ENCODE results near the gene GALNT14. TPM values are rescaled to one million over a fixed set of nuclear protein-coding genes. Genes with fewer than 3 reads are reported as not detected.

Gene GALNT14
- total RNA-seq, 1 experiment from 2014 or later, result not detected

DNA sequence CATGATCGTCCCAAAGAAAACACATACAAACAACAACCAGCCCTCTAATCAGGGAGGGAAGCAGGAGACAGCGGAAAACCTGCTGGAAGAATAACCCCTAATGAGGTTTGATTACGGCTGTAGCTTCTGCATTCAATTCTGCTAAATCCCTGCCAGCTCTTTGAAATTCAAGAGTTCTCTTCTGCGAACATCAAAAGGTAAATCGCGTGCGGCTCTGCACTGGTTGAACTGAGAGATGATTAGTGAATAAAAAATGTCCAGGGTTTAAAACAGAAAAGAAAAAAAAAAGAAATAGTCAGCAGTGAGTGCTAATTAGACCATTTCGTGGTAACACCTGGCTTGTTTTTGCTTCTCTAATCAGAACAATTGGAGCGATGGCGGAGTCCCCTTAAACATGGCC, 178.0 kb downstream of the GALNT14 start:
- Histone ChIP-seq H3K4me1 (no peaks in the 10 kb centered on the region), H3K4me3 (no peak overlapping the region), H3K9me3 (replicated peaks) (no peaks in the 10 kb centered on the region), H3K36me3 (no peaks in the 10 kb centered on the region), H3K27ac (no peak overlapping the region), H3K27me3 (peaks cover 52% of the 10 kb centered on the region; the same call in 1 of the 2 replicates)
- no peak for DNase-seq

- DNase-seq, result no peak
- H3K9me3 ChIP-seq (replicated peaks), result no peaks in the 10 kb centered on the region
- H3K4me1 ChIP-seq, result no peaks in the 10 kb centered on the region
- no peak overlapping the region for H3K27ac ChIP-seq
- no peaks in the 10 kb centered on the region for H3K36me3 ChIP-seq
- H3K4me3 ChIP-seq, result no peak overlapping the region
- peaks cover 49% of the 10 kb centered on the region; the same call in 1 of the 2 replicates for H3K27me3 ChIP-seq
These were observed 178.6 kb downstream of the GALNT14 start for GRCh38 chr2:30959653-30960052.

DNA sequence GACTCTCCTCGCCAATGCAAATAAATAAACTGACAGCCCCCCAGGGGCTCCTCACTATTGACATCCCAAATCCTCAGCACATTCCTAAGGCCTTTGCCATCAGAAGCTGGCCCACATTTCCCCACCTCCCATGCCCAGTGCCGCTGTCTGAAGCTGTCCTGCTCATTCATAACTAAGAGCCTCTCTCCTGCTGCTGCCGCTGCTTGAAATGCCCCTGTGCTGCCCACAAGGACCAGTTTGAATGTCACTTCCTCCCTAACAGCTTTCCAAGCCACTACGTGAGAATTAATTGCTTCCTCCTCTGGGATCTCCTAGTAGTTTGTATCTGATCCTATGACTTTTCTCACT, 179.3 kb downstream of the GALNT14 start:
- Histone ChIP-seq H3K4me1 (no peaks in the 10 kb centered on the region), H3K27ac (no peak overlapping the region), H3K4me3 (no peak overlapping the region), H3K27me3 (peaks cover 45% of the 10 kb centered on the region; the same call in 1 of the 2 replicates), H3K9me3 (replicated peaks) (no peaks in the 10 kb centered on the region), H3K36me3 (no peaks in the 10 kb centered on the region)
- no peak for DNase-seq

DNA sequence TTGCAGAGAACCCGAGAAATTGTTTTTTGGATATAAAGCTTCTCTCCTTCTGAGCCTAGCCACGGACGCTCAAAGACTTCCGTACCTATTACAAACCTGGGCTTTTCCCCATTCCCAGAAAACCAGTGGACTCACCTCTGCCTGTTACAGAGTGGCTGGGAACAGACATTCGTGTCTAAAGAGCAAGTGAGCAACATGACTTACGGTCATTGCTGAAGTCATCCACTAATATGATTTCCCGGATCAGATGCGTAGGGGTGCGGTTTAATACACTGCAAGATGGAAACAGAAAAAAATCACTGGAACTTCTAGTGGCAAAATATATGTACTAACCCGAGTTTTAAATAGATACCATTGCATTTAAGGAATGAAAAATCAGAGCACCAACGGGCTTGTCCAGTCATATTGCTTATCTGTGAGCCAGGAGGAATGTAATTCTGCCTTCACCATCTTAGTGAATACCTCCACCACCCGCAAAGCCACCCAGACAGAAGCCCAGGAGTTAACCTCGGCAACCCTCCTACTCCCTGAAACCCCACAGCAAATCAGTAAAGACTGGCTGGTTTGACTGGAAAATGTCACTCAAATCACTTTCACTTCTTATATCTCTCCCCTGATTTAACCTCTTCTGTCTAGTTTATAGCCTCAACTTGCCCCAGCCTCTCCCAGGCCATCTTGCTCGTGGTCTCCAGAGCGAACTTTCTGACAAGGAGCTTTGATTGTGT, 179.9 kb downstream of the GALNT14 start:
- Histone ChIP-seq H3K4me1 (no peaks in the 10 kb centered on the region), H3K27me3 (peaks cover 41% of the 10 kb centered on the region; the same call in 1 of the 2 replicates), H3K9me3 (replicated peaks) (no peaks in the 10 kb centered on the region), H3K4me3 (no peak overlapping the region), H3K27ac (no peak overlapping the region), H3K36me3 (no peaks in the 10 kb centered on the region)
- no peak for DNase-seq

DNA sequence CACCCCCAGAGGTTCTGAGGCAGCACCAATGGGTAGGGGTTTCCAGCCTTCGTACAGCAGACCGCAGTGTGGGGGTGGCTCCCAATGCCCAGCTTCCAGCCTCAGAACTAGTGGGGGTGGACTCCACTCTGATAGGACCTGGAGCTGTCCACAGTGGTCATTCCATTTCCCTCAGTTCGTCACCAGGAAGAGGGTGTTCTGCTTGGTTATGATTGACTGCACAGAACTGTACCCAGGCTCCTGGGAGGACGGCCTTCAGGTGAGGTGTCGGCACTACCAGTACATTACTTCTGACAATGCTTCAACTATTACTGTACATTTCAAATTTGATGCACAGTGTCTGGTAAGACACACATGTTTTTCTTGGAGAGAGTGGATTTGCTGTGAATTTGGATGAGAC, 180.6 kb downstream of the GALNT14 start:
- H3K36me3 ChIP-seq, result no peaks in the 10 kb centered on the region
- no peak for DNase-seq
- peaks cover 40% of the 10 kb centered on the region; the same call in 1 of the 2 replicates for H3K27me3 ChIP-seq
- H3K27ac ChIP-seq, result no peak overlapping the region
- H3K4me1 ChIP-seq, result no peaks in the 10 kb centered on the region
- no peaks in the 10 kb centered on the region for H3K9me3 ChIP-seq (replicated peaks)
- H3K4me3 ChIP-seq, result no peak overlapping the region

DNA sequence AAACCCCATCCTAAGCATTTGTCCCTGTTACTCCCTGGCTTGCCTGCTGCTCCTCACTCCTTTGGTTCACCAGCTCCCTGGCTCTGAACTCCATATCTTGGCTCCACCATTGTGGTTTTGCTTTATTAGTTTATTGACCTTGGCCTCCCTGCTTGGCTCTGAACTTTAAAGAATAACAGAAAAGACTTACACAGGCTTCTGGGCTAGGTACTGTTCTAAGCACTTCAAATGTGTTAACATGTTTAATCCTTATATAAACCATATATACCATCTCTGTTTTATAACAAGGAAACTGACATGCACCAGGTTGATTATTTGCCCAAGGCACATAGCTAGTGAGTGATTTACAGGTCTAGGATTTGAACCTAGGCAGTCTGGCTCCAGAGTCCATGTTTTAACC, 181.2 kb downstream of the GALNT14 start:
- Histone ChIP-seq H3K36me3 (no peaks in the 10 kb centered on the region), H3K27ac (no peak overlapping the region), H3K27me3 (peaks cover 34% of the 10 kb centered on the region; the same call in 1 of the 2 replicates), H3K4me1 (no peaks in the 10 kb centered on the region), H3K9me3 (replicated peaks) (no peaks in the 10 kb centered on the region), H3K4me3 (no peak overlapping the region)
- DNase-seq, result no peak

GRCh38 chr2:30955516-30956132, 182.6 kb downstream of the GALNT14 start:
- no peak overlapping the region for H3K4me3 ChIP-seq
- peaks cover 23% of the 10 kb centered on the region; the same call in 1 of the 2 replicates for H3K27me3 ChIP-seq
- H3K9me3 ChIP-seq (replicated peaks), result no peaks in the 10 kb centered on the region
- H3K4me1 ChIP-seq, result no peaks in the 10 kb centered on the region
- no peak overlapping the region for H3K27ac ChIP-seq
- DNase-seq, result no peak
- H3K36me3 ChIP-seq, result no peaks in the 10 kb centered on the region

- H3K9me3 ChIP-seq (replicated peaks), result no peaks in the 10 kb centered on the region
- no peak for DNase-seq
- H3K4me3 ChIP-seq, result no peak overlapping the region
- H3K4me1 ChIP-seq, result no peaks in the 10 kb centered on the region
- peaks cover 6% of the 10 kb centered on the region; the same call in 1 of the 2 replicates for H3K27me3 ChIP-seq
- no peak overlapping the region for H3K27ac ChIP-seq
- H3K36me3 ChIP-seq, result no peaks in the 10 kb centered on the region
These were observed 187.9 kb downstream of the GALNT14 start for GRCh38 chr2:30950339-30950738.

- Histone ChIP-seq H3K36me3 (no peaks in the 10 kb centered on the region), H3K9me3 (replicated peaks) (no peaks in the 10 kb centered on the region), H3K4me3 (no peak overlapping the region), H3K27ac (no peak overlapping the region), H3K4me1 (no peaks in the 10 kb centered on the region), H3K27me3 (peaks cover 7% of the 10 kb centered on the region; the same call in 1 of the 2 replicates)
- DNase-seq, result no peak
These were observed 188.8 kb downstream of the GALNT14 start for GRCh38 chr2:30949435-30949834.

DNA sequence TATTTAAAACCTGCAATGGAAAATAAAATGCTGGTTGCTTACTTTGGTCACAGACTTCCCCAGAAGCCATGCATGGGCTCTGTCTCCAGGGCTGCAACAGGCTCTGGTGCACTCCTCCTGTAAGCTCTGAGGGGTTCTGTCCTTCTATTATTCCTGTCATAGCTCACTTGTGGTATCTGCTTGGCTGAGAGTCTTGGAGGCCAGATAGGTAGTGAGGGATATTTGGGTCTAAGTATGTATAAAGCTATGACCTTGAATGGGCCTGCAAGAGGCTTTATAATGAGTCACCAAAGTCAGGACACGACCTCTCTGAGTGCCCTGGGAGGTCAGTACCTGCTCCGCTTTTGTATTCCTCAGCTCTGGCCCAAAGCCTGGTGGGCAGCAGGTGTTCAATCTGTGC, 189.4 kb downstream of the GALNT14 start:
- H3K36me3 ChIP-seq, result no peaks in the 10 kb centered on the region
- H3K4me1 ChIP-seq, result no peaks in the 10 kb centered on the region
- no peak overlapping the region for H3K4me3 ChIP-seq
- H3K27me3 ChIP-seq, result peaks cover 11% of the 10 kb centered on the region; the same call in 1 of the 2 replicates
- no peaks in the 10 kb centered on the region for H3K9me3 ChIP-seq (replicated peaks)
- H3K27ac ChIP-seq, result no peak overlapping the region
- DNase-seq, result no peak

- Histone ChIP-seq H3K4me3 (no peak overlapping the region), H3K36me3 (no peaks in the 10 kb centered on the region), H3K9me3 (replicated peaks) (no peaks in the 10 kb centered on the region), H3K27me3 (peaks cover 11% of the 10 kb centered on the region; the same call in 1 of the 2 replicates), H3K27ac (no peak overlapping the region), H3K4me1 (no peaks in the 10 kb centered on the region)
- DNase-seq, result peak in 1 of 2 experiments; percentile 6
These were observed 190.1 kb downstream of the GALNT14 start for GRCh38 chr2:30948130-30948529.

DNA sequence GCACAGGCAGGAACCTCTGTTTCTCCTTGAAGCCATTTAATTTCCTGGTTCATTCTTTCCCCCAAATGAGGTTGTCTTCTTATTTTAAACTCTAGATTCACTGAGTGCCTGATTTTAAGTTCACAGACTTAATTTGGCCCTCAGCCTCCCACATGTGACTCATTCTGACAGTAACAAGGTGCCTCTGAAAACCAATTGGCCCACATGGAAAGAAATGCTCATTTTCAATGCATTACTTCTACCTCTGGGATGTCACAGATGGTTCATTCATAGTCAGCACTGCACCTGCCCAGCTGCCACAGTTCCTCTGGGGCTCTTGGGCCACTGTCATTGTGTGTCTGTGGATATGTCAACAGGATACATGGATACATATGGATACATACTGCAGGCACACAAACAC, 190.6 kb downstream of the GALNT14 start:
- H3K36me3 ChIP-seq, result no peaks in the 10 kb centered on the region
- no peak overlapping the region for H3K4me3 ChIP-seq
- H3K9me3 ChIP-seq (replicated peaks), result no peaks in the 10 kb centered on the region
- peaks cover 12% of the 10 kb centered on the region; the same call in 1 of the 2 replicates for H3K27me3 ChIP-seq
- DNase-seq, result no peak
- no peak overlapping the region for H3K27ac ChIP-seq
- H3K4me1 ChIP-seq, result no peaks in the 10 kb centered on the region

- Histone ChIP-seq H3K27me3 (peaks cover 18% of the 10 kb centered on the region; the same call in 1 of the 2 replicates), H3K36me3 (no peaks in the 10 kb centered on the region), H3K27ac (no peak overlapping the region), H3K4me3 (no peak overlapping the region), H3K9me3 (replicated peaks) (no peaks in the 10 kb centered on the region), H3K4me1 (no peaks in the 10 kb centered on the region)
- no peak for DNase-seq
These were observed 195.8 kb downstream of the GALNT14 start for GRCh38 chr2:30942419-30942818.

DNA sequence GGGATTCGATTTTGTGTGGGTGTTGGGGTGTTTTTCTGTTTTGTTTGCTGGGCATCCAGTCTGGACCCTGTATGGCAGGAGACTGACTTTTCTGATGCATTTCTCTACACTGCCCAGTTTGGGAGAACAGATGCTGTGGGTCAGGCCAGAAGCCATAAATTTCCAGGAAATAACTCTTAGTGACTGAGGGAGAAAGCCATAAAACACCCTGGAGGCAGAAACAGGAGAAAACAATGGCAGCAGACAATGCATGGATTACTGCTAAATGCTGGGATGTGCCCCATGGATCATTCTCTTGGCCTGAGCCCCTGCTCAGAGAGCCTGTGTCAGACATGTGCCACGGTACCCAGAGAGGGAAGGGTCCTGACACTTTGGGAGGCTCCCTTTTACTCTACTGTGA, 197.4 kb downstream of the GALNT14 start:
- Histone ChIP-seq H3K4me3 (no peak overlapping the region), H3K9me3 (replicated peaks) (no peaks in the 10 kb centered on the region), H3K4me1 (no peaks in the 10 kb centered on the region), H3K27me3 (peaks cover 24% of the 10 kb centered on the region), H3K36me3 (no peaks in the 10 kb centered on the region), H3K27ac (no peak overlapping the region)
- DNase-seq, result no peak

GRCh38 chr2:30939364-30939763, 198.9 kb downstream of the GALNT14 start:
- H3K27ac ChIP-seq, result no peak overlapping the region
- H3K36me3 ChIP-seq, result no peaks in the 10 kb centered on the region
- DNase-seq, result no peak
- H3K9me3 ChIP-seq (replicated peaks), result no peaks in the 10 kb centered on the region
- H3K27me3 ChIP-seq, result peaks cover 26% of the 10 kb centered on the region
- H3K4me1 ChIP-seq, result no peaks in the 10 kb centered on the region
- H3K4me3 ChIP-seq, result no peak overlapping the region

Data from SJCRH30 (cell line).